Measurements from ENCODE around the gene TDP2.
"Not testable (repeated sequence)": the region's sequence is repeated elsewhere in the genome, so short reads cannot be mapped to it uniquely, and the experiment has no call there.

Gene TDP2

DNA sequence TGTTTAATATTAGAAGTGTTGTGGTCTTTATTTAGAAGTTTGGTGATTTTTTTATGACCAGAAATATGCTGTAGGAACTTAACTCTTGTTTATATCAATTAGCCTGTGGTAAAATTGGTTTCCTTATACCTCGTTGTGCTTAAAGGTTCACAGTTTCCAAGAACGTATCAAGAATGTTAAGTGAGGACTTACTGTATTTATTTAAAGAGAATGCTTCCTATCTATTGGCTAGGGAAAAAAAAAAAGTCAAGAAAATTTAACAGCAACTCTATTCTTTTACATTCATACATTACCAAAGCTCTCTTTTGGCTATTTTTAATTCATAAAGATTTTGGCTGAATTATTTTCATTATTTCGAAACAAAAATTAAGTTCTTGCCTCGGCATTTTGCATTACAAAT is 22.3 kb downstream of the TDP2 start:
- no peak for DNase-seq

DNA sequence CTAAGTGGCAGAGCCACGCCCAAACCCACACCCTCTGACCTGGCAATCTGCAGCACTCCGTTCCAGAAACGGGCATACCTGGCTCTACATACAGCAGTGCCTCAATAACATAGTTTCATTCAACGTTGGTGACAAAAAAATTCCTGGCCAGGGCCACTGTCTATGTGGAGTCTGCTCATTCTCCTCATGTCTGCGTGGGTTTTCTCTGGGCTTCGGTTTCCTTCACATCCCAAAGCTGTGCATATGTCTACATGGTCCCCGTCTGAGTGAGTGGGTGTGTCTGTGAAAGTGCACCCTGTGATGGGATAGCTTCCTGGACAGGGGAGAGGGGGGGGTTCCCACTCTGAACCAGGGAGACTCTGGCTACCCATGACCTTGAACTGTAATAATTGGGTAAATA is 22.8 kb downstream of the TDP2 start:
- DNase-seq = no peak

DNA sequence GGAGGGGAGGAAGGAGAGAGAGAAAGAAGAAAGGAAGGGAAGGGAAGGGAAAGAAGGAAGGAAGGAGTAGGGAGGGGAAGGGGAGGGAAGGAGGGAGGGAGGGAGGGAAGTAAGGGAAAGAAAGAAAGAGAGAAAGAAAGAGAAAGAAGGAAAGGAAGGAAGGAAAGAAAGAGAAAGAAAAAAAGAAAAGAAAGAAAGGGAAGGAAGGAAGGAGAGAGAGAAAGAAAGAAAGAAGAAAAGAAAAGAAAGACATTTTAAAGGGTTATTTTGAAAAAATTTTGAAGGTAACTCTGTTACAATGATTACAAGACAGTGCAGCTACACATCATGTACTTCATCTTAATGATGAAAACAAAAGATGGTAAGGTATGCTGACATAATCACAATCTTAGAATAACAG is 24.6 kb downstream of the TDP2 start:
- no peak for DNase-seq

DNA sequence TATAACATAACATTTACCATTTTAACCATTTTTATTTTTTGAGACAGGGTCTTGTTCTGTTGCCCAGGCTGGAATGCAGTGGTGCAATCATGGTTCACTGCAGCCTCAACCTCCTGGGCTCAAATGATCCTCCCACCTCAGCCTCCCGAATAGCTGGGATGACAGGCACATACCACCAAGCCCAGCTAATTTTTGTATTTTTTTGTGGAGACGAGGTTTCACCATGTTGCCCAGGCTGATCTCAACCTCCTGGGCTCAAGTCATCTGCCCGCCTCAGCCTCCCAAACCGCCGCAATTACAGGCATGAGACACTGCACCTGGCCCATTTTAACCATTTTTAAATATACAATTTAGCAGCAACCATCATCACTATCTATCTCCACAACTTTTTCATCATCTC is 26.1 kb downstream of the TDP2 start:
- not testable (repeated sequence) for DNase-seq

DNA sequence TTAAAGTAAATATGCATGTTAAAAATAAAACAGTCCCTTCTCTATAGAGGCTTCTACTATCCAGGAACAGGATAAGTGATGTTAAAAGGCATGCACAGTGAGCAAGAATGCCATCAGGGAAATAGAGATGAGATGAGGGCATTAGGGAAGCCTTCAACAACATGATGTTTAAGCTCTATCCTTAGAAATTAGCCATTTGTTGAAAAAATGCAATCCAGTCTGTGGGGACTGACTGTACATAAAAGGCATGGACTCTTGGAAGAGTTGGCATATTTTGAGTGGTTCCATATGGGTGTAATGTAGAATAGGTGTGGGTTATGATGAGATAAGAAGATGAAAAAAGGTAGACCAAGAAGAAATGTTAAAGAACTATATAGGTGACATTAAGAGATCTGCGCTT is 26.5 kb downstream of the TDP2 start:
- DNase-seq = no peak

DNA sequence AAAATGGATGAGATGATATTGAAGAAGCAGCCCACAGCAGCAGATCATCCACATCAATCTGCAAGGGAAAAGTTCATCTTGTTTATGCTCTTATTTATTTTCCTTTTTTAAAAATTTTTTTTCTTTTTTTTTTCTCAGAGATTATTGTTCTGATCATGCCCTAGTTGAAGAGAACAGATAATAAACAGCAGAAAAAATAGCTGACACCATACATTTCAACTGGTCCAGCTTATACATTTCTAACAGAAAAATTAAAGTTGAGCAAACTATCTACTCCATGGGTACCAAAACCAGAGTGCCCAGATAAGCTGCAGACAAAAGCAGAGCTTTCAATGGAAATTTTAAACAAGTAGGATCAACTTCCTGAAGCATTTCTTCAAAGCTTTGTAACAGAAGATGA is 30.0 kb downstream of the TDP2 start:
- DNase-seq = no peak

DNA sequence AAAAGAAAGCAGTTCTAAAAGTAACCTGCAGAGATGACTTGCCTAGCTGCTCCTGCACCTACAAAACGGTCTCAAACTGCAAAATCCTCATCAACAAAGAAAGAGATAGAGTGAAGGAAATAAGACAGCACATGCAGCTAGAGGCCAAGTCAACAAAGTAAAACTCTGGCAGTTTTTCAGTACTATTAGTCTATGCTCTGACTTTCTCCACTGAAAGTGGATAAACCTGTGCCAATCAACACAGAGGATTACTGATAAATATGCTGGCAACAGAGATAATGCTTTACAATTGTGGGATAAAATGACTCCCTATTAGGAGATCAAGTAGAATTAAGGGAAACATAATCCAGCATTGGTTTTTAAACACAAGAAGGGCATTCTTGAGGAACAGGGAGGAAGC is 34.1 kb downstream of the TDP2 start:
- no peak for DNase-seq

DNA sequence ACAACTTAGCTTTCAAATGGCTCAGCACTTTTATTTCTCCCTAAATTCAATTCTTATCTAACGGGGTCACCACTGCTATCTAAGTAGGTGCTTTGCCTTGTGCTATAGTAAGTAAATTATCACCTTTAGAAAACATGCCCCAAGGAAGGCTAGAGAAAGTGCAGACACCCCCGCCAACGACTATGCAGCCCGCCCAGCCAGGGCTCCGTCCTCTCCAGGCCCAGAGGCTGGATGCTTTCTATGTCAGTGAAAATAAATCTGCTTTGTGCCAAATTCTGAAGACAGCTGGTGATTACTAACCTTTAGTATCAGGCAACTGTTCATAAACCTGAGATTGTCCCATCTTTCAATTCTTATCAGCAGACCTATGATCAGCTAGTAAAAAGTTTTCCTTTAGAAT is 35.0 kb downstream of the TDP2 start:
- no peak for DNase-seq

DNA sequence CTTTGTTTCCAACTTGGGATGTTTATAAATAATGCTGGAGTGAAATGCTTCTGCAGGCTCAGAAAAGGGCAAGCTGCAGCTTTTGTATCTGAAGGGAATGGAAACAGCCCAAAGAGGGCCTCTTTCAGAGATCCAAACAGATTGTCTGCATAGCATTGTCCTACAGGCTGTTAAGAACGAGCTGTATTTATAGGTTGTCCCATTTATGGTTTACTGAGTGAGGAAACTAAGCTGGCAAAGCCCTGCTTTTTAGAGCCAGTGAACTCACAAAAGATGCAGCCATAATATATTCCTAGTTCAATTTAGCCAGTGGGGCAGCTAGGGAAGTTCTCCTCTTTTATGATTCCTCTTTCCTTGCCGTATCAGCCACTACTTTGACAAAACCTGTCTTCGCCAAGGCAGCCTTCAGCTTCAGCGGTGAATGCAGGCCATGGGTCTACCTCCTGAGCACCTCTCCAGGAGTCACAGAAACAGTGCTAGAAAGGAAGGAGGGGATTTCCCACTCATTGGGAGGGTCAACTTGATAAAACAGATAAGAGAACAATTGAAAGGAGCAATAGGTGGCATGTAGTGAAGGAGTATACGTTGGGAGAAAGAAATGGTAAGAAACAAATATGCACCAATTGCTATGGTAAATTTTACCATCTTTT is 35.7 kb downstream of the TDP2 start:
- no peak for DNase-seq

DNA sequence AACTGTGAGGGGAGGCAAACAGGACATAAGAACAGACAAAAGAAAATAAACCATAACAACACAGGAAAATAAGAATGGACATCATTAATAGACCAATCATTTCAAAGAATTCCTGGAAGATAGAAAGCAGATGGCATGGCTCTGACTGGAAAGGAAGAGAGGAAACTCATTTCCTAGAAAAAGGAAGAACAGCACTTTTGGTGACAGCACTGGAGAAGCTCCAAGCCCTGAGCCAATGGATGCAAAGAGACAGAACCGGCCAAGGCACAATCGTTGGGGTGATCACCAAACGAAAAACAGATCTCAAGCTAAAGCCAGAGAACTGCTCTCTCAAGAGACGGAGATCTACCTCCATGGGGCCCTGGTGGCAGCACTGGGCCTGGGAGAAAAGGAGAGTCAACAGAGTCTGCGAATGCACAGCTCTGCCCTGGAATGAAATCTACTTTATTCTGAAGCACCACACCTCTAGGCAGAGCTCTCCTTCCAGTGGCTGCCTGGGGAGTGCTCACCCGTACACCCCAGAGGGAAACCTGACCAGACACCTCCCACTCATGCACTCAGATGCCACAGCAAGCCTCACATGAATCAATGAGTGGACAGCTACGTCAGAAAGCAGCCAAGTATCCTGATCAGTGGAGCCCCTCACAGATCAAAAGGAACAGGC is 44.9 kb downstream of the TDP2 start:
- no peak for DNase-seq

DNA sequence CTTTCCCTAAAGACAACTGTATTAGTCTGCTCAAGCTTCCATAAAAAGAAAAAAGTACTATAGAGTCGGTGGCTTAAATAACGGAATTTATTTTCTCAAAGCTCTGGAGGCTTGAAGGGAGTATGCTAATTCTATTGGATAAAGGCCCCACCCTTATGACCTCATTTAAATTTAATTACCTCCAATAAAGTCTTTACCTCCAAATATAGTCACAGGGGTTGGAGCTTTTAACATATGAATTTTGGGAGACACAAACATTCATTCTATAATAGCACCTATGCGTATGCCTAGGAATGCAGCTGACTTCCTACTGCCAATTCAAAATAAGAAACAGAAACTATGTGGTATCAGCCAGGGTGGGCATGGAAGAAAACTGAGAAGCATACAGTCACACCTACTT is 46.1 kb downstream of the TDP2 start:
- DNase-seq = no peak

DNA sequence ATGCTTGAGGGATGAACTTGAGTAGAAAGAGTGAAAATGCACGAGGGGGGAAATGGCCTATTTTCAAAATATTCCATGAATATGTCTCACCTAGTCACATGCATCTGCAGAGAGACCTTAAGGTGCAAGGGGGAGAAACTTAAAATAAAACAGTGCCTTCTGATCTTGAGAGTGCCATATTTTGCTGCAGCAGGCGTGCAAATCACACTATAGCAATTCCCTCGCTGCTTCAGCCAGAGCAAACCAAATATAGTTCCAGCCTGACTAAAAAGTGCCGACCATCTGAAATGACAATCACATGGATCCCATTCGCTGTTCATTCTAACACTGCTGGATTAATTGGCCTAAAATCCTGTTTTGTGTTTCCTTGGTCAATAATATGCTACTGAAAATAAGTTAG is 47.0 kb downstream of the TDP2 start:
- no peak for DNase-seq

DNA sequence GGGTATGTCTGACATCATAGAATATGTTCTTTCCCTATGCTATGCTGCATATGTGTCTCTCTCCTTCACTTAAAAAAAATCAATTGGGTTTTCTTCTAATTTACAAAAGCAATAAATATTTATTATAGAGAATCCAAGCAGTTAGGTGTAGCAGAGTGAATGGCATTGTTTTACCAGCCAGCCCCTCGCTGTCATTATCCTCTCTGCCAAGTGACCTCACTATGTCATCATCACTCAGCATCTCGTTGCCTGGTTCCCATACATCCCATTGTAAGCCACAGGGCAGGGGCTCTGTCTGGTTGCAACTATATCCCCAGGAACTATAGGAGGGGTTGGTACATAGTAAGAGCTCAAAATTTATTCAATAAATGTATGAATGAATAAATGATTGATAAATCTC is 52.1 kb downstream of the TDP2 start:
- DNase-seq = no peak

DNA sequence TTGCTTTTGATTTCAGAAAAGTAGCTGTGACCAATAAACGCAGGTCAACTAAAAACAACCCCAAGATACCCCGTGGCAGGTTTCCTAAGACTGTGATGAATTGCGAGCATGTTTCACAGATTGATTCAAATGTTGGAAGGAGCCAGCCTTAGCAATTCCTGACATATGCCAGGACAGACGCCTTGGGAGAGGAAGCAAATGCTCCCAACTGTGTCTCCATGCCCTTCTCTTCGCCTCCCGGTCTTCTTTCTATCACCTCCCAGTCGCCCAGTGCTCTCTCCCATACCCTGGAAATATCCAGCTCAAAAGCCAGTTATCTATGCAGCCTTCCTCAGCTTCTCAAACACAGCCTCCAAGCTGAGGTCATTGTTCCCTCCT is 52.7 kb downstream of the TDP2 start:
- DNase-seq = no peak

DNA sequence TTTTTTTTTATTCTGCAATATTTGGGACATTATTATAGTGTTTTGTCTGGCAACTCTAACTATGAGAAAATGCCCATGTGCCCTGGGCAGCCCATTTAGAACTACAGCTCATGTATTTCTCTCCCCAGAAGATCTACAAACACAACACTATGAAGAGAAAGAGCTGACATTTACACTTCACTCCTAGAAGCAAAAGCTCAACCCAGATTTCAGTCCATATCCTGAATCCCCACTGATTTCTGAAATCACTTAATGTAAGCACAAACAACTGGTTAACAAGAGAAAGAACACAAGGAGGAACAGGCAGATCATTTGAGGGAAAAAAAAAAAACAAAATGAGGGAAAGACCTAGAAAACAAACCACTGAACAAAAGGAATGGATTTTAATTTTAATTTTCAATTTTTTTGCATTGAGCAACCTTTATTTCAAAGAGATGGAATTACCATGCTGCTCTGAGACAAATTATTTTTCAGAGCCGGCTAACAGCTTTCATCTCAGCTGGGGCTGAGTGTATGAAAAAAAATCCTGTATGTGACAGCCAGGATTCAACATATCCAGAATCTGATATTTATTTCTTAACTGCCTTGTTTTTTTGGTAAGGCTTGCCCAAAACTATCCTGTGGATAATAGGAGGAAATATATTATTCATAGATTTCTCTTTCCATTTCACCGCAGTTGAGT is 53.2 kb downstream of the TDP2 start:
- no peak for DNase-seq

DNA sequence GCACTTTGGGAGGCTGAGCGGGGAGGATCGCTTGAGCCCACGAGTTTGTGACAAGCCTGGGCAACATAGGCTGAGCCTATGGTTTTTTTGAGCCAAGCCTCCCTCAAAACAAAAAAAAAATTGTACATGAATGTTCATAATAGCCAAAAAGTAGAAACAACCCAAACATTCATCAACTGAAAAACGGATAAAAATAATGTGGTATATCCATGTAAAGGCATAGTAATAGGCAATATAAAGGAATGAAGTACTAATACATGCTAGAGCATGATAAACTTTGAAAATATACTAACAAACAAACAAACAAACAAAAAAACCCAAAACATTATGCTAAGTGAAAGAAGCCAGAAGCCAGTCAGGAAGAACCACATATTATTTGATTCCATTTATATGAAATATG is 56.0 kb downstream of the TDP2 start:
- DNase-seq = no peak

DNA sequence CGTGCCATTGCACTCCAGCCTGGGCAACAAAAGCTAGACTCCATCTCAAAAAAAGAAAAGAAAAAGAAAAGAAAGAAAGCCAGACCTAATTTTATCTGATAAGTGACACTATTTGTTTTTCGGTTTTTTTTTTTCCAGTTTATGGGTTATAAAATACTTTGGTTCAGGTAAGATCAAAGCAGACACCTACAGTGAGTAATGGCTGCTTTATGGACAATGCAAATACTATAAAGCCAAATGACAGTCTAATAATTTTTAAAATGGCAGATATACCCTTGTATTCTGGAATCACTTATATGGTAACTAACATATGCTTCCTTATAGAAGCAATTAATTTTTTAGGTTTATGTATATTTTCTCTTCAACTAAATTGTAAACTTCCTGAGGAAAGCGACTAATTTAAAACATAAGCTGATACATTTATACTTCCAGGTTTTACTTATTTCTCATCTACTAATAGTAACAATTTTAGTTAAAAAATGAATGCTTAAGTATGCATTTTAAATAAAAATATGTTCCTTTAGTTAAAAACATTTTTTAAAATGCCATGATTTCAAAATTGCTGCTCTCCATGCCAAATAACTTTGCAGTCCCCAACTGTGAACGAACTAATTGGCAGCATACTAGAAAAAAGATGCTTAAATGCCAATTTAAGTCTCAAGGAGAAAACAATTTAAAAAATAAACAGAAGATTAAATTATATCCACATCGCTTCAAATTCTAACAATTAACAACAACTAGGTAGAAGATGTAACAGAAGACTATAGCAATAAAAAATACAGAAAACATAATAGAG is 59.2 kb downstream of the TDP2 start:
- DNase-seq = no peak

DNA sequence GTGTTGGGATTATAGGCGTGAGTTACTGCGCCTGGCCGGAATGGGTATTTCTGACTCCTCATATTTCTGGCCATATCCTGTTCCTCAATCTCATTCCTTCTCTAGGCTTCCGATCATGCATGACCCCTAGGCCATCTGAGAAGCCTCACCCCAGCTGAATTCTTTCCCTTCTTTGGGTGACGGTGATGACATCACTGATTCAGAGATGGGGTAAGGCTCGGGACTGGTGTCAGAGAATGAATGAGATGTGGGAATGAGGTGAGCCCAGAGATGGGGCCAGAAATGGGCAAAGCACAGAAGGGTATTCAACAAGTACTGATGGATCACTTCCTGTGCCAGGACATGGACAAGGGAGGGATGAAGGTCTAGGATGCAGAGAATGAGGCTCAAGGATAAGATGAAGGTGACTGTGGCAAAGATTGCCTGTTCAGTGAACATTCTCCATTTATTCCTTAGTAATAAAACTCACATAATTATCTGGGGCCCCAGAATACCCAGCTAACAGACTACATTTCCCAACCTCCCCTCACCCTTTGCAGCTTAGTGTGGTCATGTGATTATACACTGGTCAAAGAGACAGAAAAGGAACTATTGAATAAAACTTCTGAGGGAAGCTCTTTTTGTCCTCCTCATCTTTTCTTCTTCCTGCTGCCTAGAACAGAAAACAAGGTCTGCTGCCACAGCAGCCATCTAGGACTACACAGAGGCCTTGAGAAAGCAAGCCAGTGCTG is 60.3 kb downstream of the TDP2 start:
- no peak for DNase-seq

DNA sequence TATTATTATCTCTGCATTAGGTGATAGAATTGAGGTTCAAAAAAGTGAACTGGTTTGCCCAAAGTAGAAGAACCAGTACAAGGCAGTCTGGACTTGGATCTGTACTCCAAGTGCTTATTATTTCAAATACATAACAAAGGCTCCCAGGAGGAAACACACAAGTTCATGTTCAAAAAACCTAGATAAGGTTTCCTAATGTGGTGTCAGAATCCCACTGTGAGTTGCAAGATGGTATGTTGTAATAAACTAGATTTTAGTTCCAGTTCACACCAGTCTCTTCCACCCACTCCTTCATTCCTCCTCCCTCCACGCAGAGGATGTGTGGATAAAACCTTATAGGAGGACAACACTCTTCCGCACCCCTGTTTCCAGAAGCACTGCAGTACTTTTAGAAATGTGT is 63.5 kb downstream of the TDP2 start:
- DNase-seq = no peak

DNA sequence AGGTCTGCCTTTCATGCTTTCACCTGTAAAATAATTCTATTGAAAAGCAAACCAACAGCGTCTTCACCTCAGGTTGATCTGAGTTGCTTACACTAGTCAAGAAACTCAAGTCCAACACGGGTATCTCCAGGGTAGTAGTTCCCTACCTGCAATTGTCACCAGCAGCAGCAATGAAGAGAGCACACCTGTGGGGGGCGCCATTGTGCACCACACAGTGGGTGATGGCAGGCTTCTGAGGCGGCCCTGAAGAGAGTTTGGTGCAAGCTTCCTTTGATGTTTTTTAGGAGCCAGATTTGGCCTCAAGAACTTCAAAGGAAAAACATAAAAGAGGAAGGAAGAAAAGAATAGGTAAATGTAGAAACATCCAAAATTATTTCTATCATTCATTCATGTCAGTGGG is 65.8 kb downstream of the TDP2 start:
- DNase-seq = no peak
